HG03432 (cell line): ENCODE results near the gene HAGHL.
"Not testable (repeated sequence)": the region's sequence is repeated elsewhere in the genome, so short reads cannot be mapped to it uniquely, and the experiment has no call there.

ENCODE experiments used
- ATAC-seq: cut with Tn5 transposase; IDR thresholded peaks from one replicate; pipeline ENCODE4 v1.9.1; 2021; ENCODE audit warnings: mild to moderate bottlenecking, moderate library complexity; ENCODE audit not compliant: unreplicated experiment

The HAGHL gene

DNA sequence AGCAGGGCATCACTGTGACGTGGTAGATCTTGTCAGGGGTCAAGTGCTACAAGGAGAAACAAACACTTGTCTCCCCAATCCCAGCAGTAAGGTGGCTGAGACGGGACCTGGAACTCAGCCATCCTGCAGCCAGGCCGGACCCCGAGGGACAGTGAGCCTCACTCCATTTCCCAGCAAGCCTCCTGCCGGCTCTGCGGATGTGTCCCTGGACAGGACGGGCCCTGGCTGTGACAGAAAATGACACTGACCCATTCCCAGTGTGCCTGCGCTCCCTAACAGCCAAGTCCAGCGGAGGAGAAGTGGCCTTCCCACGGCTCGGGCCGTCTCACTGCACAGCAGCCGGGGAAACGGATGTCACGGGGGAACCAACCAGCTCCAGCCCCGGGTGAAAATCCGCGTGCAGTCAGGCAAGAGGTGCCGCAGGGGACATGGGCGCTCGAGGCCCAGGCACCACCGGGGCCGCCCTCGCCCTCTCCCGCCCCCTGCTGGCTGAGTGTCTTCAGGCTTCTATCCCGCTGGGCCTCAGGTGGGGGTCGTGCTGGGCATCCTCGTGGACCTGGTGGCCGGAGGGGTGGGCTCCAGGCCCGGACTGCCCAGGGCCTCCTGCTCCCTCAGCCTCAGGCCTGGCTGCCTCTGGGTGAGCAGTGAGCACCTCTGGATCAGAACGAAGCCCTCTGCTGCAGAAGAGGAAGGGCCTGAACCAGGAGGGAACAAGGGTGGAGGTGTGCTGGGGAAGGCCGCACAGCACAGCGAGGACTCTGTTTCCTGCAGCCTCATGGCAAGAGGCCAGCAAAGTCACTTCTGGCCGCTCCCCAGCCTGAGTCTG lies 6.7 kb downstream of the HAGHL start:
- ATAC-seq = no peak

DNA sequence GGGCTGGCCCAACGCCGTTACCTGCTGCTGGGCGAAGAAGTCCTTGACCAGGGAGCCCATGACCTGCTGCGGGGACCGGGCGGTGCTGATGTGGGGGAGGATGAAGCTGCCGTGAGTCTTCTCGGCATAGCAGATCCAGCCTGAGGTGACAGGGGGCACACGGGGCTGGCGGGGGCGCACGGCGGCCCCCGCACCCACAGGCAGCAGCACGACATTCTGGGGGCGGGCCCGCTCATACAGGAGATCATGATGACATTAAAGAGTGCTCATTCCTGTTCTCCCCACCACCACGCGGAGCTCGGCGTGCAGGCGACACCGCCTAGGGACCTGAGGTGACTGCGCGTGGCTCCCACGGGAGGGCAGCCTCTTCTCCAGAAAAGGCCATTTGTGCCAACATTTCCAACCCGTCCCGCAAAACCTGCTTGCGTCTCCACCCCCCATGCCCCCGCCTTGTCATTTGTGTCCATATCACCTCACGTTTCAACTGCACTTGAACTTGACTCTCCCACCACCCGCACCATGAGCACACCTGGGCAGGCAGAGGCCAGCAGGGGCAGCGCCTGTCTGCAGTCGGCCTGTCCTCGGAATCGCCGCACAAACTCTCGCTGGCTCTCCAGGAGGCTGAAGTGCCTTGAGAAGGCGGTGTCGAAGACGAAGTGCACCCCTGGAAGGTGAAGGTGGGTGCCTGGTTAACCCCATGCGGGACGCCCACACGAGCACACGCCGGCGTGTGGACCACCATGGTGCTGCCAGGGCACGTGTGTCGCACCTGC lies 7.5 kb downstream of the HAGHL start:
- ATAC-seq = no peak

DNA sequence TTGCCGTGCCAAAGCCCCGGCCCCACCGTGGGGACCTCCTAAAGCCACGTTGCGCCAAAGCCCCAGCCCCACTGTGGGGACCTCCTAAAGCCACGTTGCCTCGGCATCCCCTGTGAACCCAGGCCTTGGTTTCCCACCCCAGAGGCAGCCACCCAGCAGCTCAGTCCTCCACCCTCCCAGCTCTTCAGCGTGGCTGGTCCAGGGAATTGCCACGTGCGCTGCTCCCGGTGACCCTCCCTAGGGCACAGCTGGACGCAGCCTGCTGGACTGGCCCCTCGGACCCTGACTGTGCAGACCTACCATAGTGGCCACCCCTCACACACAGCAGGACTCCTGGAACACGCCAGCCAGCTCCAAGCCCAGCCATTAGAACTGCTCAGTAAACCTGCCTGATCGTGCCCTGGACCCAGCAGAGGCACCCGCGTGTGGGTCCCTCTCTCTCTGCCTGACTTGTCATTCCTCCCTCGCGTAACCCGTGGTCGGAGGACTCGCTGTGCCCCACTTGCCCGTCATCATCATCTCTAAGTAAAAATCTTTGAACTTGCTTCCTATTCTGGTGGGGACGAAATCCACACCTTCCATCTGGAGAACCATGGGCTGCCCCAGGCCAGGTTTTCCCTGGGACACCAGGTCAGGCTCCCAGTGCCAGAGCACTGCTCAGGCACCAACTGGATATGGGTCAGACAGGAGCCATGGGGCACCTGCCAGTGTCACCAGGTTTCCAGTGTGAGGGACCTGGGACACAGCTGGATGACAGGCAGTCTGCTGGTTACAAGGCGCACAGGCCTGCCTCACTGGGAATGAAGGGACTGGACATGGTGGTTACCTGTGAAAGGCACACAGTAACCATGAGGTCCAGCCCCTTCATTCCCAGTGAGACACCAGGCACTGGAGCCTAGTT lies 8.3 kb downstream of the HAGHL start:
- ATAC-seq = no peak

DNA sequence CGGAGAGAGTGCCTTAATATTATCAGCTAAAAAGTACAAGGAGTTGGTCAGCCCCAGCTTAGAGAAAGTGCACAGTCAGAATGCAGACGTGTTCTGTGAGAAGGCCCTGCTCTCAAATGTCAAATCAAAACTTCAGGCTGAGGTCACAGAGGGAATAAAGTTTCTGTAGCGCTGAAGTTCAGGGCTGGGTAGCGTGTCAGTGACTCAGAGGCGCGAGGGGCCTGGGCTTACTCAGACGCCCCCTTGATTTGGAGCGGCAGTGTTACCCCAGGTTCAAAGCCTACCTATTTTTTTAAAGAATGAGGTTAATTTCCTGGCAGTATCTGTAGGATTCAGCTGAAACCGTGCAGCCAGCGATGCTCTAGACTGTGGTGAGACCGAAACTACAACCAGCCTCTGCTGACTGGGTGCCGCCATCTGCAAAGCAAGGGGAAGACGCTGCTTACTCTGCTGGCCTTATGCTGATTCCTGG lies 9.1 kb downstream of the HAGHL start:
- no peak for ATAC-seq

DNA sequence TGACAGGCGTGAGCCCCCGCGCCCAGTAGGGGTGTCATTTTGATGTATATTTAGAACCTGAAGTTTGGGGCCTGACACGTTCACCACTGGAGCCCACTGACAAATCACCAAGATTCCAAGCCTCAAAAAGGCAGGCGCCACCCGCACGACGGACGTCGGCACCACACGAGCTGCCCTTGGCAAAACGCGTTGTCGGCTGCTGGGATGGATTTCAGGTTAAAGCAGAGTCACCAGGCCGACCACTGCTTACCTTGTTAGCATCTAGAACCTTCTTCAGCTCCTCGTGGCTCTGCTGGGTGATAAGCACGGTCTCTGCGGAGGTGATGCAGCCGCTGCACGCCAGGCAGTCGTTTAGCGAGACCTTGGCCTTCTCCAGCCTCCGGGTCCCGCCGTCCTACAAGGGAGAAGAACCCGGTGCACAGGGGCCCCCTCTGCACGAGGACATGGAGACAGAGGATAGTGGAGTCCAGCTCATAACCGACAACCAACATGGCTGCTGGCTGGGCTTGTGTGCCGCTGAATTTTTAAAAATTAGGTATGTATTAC lies 10.1 kb downstream of the HAGHL start:
- ATAC-seq = no peak

DNA sequence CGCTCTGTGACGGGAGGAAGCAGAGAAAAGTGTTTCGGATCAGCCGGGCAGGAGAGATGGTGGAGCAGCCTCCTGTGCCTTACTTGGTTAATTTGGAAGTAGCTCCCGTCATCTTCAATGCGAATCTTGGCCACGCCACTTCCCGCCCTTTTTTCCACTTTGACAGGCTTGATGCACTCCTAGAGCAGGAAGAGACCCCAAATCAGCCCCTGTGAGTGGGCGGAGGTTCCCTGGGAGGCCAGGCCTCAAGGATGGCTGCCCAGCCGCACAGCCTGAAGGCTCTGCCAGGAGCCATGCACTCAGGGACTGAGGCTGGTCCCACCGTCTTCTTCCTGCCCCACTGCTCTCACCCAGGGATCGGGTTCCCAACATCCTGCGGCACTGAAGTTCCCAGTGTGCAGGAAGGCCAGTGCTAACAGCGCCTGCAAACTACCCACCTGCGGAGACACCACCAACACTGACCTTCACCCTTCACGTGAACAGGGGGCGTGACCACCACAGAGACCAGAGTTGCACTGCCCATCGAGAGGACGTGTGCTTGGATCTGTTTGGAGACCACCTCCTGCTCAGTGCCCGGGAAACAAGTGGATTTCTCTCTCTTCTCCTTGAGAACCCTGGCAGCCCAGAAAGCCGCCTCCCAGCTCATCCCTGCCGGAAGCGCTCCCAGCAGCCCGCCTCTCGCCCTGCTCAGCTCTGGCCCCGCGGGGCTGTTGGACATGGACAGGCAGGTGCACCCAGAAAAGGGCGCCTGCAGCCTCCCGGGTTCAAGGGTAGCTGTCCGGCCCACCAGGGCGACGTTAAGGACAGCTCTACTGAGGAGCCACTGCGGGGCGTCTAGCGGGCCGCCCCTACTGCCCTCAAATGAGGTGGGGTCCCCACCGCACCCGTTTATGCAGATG lies 12.9 kb downstream of the HAGHL start:
- no peak for ATAC-seq

DNA sequence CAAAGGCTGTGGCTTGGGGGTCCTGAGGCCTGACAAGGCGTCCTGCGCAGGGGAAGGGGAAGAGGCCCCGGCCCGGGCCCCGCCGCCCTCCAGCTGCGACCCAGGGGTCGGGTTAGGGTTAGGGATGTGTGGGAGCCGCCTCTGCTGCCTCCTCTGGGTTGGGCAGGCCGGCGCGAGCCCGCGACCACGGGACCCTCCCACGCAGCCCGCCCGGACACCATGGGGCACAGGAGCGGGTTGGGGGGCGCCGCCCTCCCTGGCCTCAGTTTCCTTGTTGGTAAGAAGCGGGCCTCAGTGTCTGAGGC lies 13.5 kb downstream of the HAGHL start:
- ATAC-seq = peak; percentile 17

DNA sequence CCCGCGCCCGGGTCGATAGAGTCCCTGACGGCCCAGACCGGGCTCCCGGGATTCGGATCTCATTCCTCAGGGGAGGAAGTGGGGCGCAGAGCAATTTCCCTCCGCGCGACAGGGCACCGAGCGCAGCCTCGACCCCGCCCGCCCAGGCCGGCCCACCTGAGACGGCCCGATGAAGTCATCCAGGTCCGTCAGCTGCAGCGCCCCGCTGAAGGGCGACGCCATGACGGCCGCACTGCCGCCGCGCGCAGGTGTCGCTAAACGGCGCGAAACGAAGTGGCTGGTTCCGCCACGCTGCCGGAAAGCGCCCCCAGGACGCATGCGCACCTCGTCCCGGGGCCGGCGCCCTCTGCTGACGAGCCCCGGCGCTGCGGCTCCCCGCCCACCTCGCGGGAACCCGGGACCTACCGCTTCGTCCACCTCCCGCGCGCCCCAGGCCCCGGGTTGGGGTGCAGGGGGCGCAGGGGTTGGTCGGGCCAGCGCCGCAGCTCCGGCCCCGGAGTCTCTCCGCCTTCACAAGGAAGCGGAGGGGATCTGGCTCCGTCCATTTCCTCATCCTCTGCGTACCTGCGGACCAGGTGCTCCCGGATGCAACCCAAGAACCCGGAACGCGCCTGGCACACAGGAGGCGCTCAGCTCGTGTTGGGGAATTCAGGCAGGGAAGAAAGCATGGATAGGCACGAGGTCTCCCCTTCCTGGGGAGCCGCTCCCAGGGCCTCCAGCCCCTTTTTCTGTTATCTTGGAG lies 14.0 kb downstream of the HAGHL start, which contains the start of gene CIAO3:
Gene CIAO3 (minus strand): TSS at position 234 of the 742 bp plus-strand sequence. CDS start 12 bp downstream, at position 222.
- peak; percentile 80 for ATAC-seq

DNA sequence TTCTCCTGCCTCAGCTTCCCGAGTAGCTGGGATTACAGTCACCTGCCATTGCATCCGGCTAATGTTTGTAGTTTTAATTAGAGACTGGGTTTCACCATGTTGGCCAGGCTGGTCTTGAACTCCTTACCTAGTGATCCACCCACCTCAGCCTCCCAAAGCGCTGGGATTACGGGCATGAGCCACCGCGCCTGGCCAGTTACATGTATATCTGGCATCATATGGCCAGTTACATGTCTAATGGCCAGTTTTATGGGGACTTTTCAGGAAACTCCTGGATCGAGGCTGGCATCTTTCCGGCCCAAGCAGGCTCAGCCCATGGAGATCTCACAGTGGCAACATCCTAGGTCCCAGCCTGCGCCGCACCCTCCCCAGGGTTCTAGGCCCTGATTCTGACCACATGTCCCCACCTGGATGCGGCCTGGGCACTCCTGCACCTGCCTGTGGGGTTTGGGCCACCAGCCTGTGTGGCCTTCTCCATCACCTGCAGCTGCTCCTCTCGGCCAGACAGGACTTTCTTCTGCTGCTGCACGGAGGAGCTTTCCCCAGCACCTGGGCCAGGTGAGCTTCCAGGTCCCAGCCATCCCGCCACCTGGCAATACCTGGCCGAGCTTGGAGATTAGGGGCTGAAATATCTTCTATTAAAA lies 15.2 kb downstream of the HAGHL start:
- no peak for ATAC-seq

DNA sequence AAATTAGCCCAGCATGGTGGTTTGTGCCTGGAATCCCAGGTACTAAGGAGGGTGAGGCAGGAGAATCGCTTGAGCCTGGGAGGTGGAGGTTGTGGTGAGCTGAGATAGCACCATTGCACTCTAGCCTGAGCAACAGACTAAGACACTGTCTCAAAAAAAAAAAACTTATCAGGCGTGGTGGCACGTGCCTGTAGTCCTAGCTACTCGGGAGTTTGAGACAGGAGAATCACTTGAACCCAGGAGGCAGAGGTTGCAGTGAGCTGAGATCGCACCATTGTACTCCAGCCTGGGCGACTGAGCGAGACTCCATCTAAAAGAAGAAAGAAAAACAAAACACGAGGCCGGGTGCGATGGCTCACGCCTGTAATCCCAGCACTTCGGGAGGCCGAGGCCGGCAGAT lies 16.0 kb downstream of the HAGHL start:
- not testable (repeated sequence) for ATAC-seq

DNA sequence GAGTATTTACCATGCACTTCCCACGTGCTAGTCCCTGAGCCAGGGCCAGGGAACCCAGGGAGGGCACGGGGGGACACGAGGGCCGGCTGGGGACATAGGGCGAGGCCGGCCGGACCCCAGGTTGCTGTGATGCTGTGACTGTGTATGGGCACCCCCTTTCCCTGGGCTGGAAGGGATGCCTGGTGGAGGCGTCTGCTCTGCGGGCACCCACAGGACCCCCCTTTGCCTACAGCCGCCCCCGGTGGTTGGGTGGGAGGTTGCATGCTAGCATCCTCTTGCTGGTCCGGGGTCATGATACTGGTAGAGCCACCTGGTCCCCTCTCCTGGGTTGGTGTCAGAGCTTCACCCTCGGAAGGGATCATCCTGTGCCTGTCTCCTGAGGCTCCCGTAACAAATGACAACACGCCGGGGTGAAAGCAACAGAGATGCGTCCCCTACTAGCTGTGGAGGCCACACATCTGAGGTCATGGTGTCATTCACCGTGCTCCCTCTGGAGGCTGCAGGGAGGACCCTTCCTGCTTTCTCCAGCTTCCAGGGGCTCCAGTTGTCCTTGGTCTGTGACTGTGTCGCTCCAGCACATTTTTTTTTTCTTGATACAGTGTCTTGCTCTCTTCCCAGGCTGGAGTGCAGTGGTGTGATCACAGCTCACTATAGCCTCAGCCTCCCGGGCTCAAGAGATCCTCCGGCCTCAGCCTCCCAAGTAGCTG lies 17.0 kb downstream of the HAGHL start:
- ATAC-seq = no peak

DNA sequence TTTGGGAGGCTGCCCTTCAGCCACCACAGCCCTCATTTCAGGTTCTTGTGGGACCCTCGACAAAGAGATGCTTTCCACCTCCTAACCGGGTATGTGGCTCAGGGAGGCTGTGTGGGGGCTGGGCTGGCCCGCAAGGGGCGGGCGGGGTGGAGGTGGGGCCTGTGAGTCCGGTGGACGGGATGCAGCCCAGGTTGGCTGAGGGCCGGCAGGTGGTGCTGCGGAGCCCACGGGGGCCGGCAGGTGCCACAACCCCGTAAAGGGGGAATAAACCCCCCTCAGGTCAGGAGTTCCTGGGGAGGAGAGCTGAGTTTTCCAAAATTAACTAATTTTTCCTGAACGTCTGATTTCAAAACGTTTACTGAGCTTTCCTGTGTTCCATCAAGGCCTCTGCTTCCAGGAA lies 18.8 kb downstream of the HAGHL start:
- no peak for ATAC-seq

DNA sequence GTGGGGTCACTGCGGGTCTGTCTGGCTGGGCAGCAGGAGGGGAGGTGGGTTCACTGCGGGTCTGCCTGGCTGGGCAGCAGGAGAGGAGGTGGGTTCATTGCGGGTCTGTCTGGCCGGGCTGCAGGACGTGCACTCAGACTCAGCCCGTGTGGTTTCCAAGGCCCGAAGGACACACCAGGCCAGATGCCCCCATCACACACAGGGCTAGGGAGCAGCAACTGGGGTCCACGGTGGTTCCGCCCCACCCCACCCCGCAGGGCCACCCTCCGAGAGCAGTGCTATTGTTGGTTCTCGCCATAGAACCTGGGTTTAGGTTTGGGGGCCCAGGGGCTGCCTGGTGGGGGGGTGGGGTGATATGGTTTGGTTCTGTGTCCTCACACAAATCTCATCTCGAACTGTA lies 19.7 kb downstream of the HAGHL start:
- no peak for ATAC-seq

DNA sequence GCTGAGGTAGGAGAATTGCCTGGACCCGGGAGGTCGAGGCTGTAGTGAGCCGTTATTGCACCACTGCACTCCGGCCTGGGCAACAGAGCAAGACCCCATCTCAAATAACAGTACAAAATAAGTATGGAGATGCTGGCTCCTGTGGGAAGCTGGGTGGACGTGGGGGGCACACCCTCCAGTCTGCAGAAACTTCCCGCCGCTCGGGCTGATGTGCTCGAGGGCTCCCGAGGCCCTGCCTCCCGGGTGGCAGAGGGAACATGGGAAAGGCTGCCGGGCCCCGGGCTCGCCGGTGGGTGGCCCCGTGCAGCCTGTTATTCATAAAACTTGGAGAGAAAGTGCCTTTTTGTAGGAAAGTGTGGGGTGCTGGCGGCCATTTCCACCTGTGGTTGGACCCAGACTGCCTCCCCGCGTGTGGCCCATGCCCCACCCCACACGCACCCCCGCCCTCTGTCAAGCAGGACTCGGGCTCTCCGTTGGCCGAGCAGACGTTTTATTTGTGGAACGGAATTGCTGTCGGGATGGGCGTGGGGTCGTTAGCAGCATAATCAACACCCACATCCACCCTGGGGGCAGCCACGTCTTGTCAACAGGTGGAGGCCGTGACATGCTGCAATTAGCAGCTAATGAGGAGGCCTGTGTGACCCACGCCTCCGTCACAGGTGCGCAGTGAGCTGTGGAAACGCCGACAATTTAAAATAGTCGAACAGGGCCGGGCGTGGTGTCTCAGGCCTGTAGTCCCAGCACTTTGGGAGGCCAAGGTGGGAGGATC lies 21.3 kb downstream of the HAGHL start:
- ATAC-seq = no peak

DNA sequence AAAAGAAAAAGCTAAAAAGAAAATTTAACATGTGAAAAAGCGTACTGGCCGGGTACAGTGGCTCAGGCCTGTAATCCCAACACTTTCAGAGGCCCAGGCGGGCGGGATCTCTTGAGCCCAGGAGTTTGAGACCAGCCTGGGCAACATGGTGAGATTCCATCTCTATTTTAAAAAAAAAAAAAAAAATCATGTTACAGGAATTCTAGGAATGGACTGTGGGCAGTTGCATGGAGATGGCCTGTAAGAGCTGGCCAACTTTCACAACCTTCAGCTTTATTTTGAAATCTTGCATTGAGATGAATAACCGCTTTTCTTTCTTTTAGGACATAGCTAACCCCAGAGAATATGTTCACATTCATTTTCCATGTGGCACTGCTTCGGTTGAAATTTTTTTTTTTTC lies 22.1 kb downstream of the HAGHL start:
- no peak for ATAC-seq

DNA sequence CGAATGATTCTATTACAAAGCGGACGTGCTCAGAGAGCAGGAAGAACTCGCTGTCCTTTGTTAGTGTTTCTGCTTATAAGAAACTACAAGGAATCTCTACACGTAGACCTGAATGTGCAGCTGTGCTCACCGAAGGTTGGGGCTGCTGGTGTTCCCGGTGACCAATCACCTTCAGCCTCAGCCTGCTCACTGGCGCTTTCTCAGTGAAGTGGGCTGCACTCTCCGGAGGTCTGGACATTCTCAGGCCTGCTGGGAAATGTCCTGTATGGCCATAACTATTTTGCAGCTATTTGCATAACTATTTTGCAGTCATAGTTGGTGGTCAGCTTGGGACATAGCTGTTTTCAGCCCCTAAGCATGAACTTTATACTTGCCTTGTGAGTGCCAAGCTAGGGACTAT lies 23.6 kb downstream of the HAGHL start:
- no peak for ATAC-seq
